HEK293 (cell line): ENCODE data around the gene PRPSAP2.

ENCODE experiments used
- RBAK ChIP-seq: fragments of 450-650 bp; formaldehyde crosslinking; IDR thresholded peaks from 2 replicates; pipeline ENCODE4 v1.5.1; 2016; ENCODE audit warnings: missing biosample characterization, missing genetic modification characterization
- ZNF114 ChIP-seq: fragments of 450-650 bp; formaldehyde crosslinking; IDR thresholded peaks from 2 replicates; pipeline ENCODE4 v1.5.0; 2017; ENCODE audit warnings: missing biosample characterization, missing genetic modification characterization
- ZNF138 ChIP-seq: fragments of 450-650 bp; formaldehyde crosslinking; IDR thresholded peaks from 2 replicates; pipeline ENCODE4 v1.5.1; 2016; ENCODE audit warnings: missing biosample characterization, missing genetic modification characterization, borderline replicate concordance
- ZNF211 ChIP-seq: fragments of 450-650 bp; formaldehyde crosslinking; IDR thresholded peaks from 2 replicates; pipeline ENCODE4 v1.5.1; 2016; ENCODE audit warnings: low read depth, missing biosample characterization, missing genetic modification characterization
- ZNF626 ChIP-seq: fragments of 450-650 bp; sonication (Bioruptor Pico); formaldehyde crosslinking; IDR thresholded peaks from 2 replicates; pipeline ENCODE4 v1.5.1; 2018; ENCODE audit warnings: missing biosample characterization, missing genetic modification characterization, inconsistent platforms
- ZNF701 ChIP-seq: fragments of 450-650 bp; formaldehyde crosslinking; IDR thresholded peaks from 2 replicates; pipeline ENCODE4 v1.5.1; 2016; ENCODE audit warnings: missing biosample characterization, missing genetic modification characterization
- ZNF777 ChIP-seq: fragments of 450-650 bp; formaldehyde crosslinking; IDR thresholded peaks from 2 replicates; pipeline ENCODE4 v1.5.1; 2017; ENCODE audit warnings: missing biosample characterization, missing genetic modification characterization, borderline replicate concordance
- TF ChIP-seq, protein P1 (sequence below): fragments of 450-650 bp; formaldehyde crosslinking; IDR thresholded peaks from 2 replicates; pipeline ENCODE4 v1.5.1; 2016; ENCODE audit warnings: missing biosample characterization, missing genetic modification characterization

DNA sequence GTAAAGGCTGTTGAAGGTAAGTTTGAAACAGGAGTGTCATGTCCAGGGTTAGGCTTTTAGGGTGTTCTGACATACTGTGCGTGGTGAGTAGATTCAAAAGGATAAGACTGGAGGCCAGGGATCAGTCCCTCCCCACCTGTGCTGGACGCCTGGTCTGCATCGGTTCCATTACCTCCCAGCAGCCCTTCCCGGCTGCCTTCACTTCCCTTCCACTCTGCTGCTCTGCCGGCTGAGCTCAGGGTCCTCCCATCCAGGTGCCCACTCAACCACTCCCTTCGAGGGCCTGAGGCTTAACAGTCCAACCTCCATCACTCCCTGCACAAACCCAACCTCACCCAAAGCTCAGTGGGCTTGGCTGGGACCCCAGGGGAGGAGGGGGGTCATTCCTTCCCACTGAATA is 89.9 kb downstream of the PRPSAP2 start:
- no peak for TF ChIP-seq ZNF138
- TF ChIP-seq, protein P1, sequence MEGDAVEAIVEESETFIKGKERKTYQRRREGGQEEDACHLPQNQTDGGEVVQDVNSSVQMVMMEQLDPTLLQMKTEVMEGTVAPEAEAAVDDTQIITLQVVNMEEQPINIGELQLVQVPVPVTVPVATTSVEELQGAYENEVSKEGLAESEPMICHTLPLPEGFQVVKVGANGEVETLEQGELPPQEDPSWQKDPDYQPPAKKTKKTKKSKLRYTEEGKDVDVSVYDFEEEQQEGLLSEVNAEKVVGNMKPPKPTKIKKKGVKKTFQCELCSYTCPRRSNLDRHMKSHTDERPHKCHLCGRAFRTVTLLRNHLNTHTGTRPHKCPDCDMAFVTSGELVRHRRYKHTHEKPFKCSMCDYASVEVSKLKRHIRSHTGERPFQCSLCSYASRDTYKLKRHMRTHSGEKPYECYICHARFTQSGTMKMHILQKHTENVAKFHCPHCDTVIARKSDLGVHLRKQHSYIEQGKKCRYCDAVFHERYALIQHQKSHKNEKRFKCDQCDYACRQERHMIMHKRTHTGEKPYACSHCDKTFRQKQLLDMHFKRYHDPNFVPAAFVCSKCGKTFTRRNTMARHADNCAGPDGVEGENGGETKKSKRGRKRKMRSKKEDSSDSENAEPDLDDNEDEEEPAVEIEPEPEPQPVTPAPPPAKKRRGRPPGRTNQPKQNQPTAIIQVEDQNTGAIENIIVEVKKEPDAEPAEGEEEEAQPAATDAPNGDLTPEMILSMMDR (tag by site-specific recombination) = no peak
- TF ChIP-seq ZNF211 = no peak
- TF ChIP-seq ZNF626 (tag by site-specific recombination) = no peak
- no peak for TF ChIP-seq RBAK (tag by site-specific recombination)
- no peak for TF ChIP-seq ZNF777
- no peak for TF ChIP-seq ZNF701
- no peak for TF ChIP-seq ZNF114 (tag by site-specific recombination)
